Measurements from ENCODE around the gene TRPM5. TPM values are rescaled to one million over a fixed set of nuclear protein-coding genes. Genes with fewer than 3 reads are reported as not detected.

Gene TRPM5
- total RNA-seq, 3 donors from 2014 or later = not detected

GRCh38 chr11:2428322-2428795 is 16.0 kb downstream of the TRPM5 start:
- H3K36me3 Mint-ChIP-seq (ENCODE audit: insufficient read depth) = no peaks in the 10 kb centered on the region
- no peak overlapping the region for H3K4me3 Mint-ChIP-seq
- DNase-seq (peak; percentile 88), ATAC-seq (peak; percentile 90 to 92)
- no peaks in the 10 kb centered on the region for H3K27me3 Mint-ChIP-seq (ENCODE audit: low read depth)
- no peaks in the 10 kb centered on the region for H3K9me3 Mint-ChIP-seq
- H3K4me1 Mint-ChIP-seq (ENCODE audit: low read depth) = no peaks in the 10 kb centered on the region

DNA sequence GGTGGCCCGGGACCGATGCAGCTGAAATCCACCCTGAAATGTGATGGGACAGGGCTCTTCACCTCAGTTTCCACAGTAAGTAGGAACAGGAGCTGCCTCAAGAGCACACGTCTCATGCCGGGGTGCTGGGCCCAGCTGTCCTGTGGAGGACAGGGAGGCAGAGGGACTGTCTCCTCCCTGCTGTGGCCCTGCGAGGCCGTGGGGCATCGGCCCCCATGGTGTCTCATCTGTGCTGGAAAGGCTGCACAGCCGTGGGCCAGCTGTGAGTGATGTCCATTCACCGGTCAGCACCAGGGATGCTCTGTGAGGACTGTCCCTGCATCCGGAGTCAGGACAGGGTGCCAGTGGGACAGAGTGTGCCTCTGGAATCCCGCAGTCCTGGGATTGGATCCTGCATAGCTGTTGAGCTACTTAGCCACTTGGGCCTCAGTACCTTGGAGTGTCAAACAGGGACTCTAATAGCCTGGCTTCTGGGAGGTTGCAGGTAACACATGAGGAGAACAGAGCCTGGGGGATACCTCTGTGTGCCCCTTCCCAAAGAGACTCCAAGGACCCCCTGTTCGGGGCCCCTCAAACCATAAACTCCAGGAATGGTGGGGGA is 16.5 kb downstream of the TRPM5 start:
- H3K4me3 Mint-ChIP-seq = no peak overlapping the region
- DNase-seq (no peak), ATAC-seq (no peak)
- no peaks in the 10 kb centered on the region for H3K36me3 Mint-ChIP-seq (ENCODE audit: insufficient read depth)
- H3K9me3 Mint-ChIP-seq = no peaks in the 10 kb centered on the region
- no peaks in the 10 kb centered on the region for H3K27me3 Mint-ChIP-seq (ENCODE audit: low read depth)
- no peaks in the 10 kb centered on the region for H3K4me1 Mint-ChIP-seq (ENCODE audit: low read depth)

- H3K27me3 Mint-ChIP-seq (ENCODE audit: low read depth) = no peaks in the 10 kb centered on the region
- no peaks in the 10 kb centered on the region for H3K36me3 Mint-ChIP-seq (ENCODE audit: insufficient read depth)
- no peaks in the 10 kb centered on the region for H3K9me3 Mint-ChIP-seq
- no peak for ATAC-seq
- no peak overlapping the region for H3K4me3 Mint-ChIP-seq
- no peaks in the 10 kb centered on the region for H3K4me1 Mint-ChIP-seq (ENCODE audit: low read depth)
- no peak for DNase-seq
These were observed 17.3 kb downstream of the TRPM5 start for GRCh38 chr11:2426826-2427521.

- ATAC-seq = no peak
- no peaks in the 10 kb centered on the region for H3K4me1 Mint-ChIP-seq (ENCODE audit: low read depth)
- no peaks in the 10 kb centered on the region for H3K27me3 Mint-ChIP-seq (ENCODE audit: low read depth)
- no peak overlapping the region for H3K4me3 Mint-ChIP-seq
- no peaks in the 10 kb centered on the region for H3K36me3 Mint-ChIP-seq (ENCODE audit: insufficient read depth)
- DNase-seq = no peak
- H3K9me3 Mint-ChIP-seq = no peaks in the 10 kb centered on the region
These were observed 18.1 kb downstream of the TRPM5 start for GRCh38 chr11:2426221-2426620.

GRCh38 chr11:2425506-2425905 is 18.8 kb downstream of the TRPM5 start:
- Mint-ChIP-seq H3K9me3 (no peaks in the 10 kb centered on the region), H3K27me3 (ENCODE audit: low read depth) (no peaks in the 10 kb centered on the region), H3K4me3 (no peak overlapping the region), H3K36me3 (ENCODE audit: insufficient read depth) (no peaks in the 10 kb centered on the region), H3K4me1 (ENCODE audit: low read depth) (no peaks in the 10 kb centered on the region)
- ATAC-seq (no peak), DNase-seq (no peak)

DNA sequence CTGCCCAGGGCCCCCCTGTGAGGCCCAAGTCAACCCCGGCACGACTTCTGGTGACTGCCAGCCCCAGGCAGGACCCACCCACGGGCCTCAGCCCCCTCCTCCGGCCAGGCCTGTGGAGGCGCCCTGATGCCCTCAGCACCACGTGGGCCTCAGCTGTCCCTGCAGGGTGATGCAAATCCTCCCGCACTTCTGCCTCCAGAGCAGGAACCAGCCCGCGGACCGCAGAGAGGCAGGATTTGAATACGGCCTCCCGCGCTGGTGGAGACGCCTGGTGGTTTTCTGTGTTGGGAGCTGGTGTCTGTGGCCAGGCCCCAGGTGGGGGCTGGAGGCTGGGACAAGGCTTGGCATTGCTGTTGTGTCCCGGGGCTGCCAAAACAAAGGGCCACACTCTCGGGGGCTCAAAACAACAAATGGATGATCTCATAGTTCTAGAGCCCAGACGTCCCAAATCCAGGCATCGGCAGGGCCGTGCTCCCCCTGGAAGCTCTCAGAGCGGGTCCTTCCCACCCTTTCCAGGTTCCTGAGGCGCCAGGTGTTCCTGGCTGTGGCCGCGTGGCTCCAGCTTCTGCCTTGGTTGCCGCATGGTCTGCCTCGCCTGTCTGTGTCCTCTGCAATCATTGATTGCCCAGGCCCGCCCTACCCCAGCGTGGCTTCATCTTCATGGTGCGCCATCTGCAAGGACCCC is 19.4 kb downstream of the TRPM5 start:
- DNase-seq = no peak
- no peak for ATAC-seq
- Mint-ChIP-seq H3K27me3 (ENCODE audit: low read depth) (no peaks in the 10 kb centered on the region), H3K4me3 (no peak overlapping the region), H3K4me1 (ENCODE audit: low read depth) (no peaks in the 10 kb centered on the region), H3K36me3 (ENCODE audit: insufficient read depth) (no peaks in the 10 kb centered on the region), H3K9me3 (no peaks in the 10 kb centered on the region)

DNA sequence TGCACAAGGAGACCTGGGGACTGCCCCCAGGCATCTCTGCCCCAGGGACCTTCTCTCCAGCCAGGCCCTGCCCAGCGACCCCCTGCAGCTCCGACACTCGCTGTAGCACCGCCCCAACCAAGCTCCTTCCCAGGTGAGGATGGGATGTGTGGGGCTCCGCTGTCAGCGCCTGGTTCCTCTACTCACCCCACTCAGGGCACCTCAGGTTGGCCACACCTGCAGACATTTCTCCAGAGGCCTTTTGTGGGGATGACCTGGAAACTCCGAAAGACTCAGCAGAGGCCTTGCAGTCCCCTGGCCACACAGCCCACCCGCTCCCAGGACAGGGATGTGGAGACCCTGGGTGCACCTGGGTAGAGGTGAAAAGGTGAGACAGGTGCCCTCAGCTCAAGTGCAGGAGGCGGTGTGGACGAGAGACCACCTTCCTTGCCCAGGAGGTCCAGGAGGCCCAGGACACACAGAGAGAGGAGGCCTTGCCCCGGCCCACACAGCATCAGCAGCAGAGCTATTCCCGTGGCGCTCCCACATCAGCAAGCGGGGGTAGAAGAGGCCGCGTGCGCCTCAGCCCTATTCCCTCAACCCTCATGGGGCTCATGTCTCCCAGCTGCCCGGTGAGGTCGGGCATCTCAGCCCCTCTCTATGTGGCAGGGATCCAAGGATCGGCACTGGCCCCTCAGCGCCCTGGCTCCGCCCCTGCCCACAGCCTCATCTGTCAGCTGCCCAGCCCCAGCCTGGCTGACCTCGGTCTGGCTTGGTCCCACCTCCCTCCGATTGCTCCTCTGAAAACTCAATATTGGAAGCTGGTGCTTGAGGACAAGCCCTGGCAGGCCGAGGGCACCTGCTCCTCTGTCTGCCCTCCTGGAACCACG is 20.9 kb downstream of the TRPM5 start:
- no peaks in the 10 kb centered on the region for H3K9me3 Mint-ChIP-seq
- H3K27me3 Mint-ChIP-seq (ENCODE audit: low read depth) = no peaks in the 10 kb centered on the region
- ATAC-seq (no peak), DNase-seq (no peak)
- H3K36me3 Mint-ChIP-seq (ENCODE audit: insufficient read depth) = no peaks in the 10 kb centered on the region
- no peak overlapping the region for H3K4me3 Mint-ChIP-seq
- peaks cover 2% of the 10 kb centered on the region for H3K4me1 Mint-ChIP-seq (ENCODE audit: low read depth)

GRCh38 chr11:2422461-2423156 is 21.7 kb downstream of the TRPM5 start:
- H3K4me1 Mint-ChIP-seq (ENCODE audit: low read depth) = peaks cover 2% of the 10 kb centered on the region
- ATAC-seq (no peak), DNase-seq (no peak)

DNA sequence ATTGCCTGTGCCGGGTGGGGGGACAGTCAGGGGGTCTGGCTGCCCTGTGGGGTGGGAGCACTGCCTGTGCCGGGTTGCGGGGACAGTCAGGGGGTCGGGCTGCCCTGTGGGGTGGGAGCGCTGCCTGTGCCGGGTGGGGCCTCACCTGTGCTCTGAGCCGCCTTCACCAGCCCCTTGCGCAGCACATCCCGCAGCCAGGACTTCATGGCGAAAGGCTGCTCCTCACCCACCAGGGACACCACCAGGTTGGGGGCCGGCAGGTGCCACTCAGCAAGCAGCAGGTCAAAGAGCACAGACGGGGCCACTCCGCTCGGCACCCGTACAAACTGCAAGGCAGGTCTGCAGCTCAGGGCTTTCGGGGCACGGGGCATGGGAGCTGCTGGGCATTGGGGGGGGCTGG is 22.3 kb downstream of the TRPM5 start:
- H3K4me1 Mint-ChIP-seq (ENCODE audit: low read depth) = peaks cover 2% of the 10 kb centered on the region
- H3K27me3 Mint-ChIP-seq (ENCODE audit: low read depth) = no peaks in the 10 kb centered on the region
- no peaks in the 10 kb centered on the region for H3K36me3 Mint-ChIP-seq (ENCODE audit: insufficient read depth)
- ATAC-seq (no peak), DNase-seq (no peak)
- no peak overlapping the region for H3K4me3 Mint-ChIP-seq
- H3K9me3 Mint-ChIP-seq = no peaks in the 10 kb centered on the region

More at GRCh38 chr11:2422461-2423156, 21.7 kb downstream of the TRPM5 start:
- no peaks in the 10 kb centered on the region for H3K27me3 Mint-ChIP-seq (ENCODE audit: low read depth)
- no peak overlapping the region for H3K4me3 Mint-ChIP-seq
- no peaks in the 10 kb centered on the region for H3K9me3 Mint-ChIP-seq
- H3K36me3 Mint-ChIP-seq (ENCODE audit: insufficient read depth) = no peaks in the 10 kb centered on the region

DNA sequence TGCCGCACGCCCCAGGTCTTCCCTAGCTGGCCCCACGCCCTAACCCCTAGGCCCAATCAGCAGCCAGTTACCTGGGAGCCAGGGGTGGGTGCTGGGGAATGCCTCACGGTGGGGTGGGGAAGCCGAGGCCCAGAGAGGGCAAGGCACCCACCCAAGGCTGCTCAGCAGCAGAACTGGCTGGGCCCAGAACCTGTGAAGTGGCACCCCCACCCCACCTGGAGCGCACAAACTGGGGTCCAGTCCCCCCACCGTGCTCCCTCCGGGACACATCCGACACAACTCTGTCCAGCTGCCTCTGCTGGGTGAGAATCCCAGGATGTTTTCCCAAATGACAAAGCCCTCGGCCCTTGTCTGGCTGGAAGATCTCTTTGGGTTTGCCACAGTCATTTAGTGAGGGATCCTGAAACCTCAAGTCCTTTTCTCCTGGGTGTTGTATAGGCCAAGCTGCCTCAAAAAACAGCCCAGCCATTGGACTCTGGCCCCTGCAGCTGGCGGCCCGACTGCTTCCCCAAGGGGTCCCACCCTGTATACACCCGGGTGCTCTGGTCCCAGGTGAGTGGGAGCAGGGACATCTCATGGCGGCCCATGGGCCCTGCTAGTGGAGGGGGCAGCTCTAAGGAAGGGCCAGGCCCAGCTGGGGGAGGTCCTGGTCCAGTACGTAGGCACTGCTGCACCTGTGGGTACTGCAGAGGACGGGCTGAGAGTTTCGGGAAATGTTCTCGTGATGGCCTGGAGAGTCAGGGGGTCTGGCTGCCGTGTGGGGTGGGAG is 22.9 kb downstream of the TRPM5 start:
- Mint-ChIP-seq H3K4me3 (no peak overlapping the region), H3K4me1 (ENCODE audit: low read depth) (peaks cover 2% of the 10 kb centered on the region), H3K36me3 (ENCODE audit: insufficient read depth) (no peaks in the 10 kb centered on the region), H3K9me3 (no peaks in the 10 kb centered on the region), H3K27me3 (ENCODE audit: low read depth) (no peaks in the 10 kb centered on the region)
- ATAC-seq (no peak), DNase-seq (no peak)

DNA sequence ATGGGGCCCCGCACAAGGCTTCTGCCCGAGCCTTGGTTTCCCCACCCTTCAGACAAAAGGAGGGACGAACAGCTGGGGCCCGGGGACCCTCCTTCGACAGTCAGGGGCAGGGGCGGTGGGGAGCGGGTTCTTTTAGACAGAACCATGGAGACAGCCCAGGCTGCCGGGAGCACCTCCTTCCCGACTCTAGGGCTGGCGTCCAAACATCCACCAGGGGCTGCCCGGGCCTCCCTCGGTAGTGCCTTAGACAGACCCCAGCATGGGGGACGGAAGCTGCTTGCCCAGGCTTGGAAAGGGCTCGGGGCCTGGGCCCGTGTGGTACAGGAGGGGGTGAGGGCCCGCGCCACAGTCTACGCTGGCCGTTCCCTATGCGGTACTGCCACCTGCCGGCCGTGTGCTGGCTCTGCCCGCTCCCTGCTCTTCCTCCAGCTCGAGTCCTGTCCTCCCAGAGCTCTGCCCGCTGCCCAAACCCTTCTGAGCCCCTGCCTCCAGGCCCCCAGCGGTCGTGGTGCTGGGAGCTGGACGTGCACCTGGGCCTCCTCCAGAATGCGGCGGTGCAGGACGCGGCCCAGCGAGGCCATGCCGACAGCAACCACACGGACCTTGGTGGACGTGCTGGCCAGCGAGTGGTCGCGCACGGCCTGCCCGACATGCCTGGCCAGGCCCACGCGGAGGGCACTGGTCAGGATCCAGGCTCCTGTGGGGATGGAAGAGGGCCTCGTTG is 23.6 kb downstream of the TRPM5 start:
- DNase-seq (peak; percentile 70), ATAC-seq (peak; percentile 98 to 99)
- Mint-ChIP-seq H3K4me3 (no peak overlapping the region), H3K4me1 (ENCODE audit: low read depth) (peaks cover 2% of the 10 kb centered on the region), H3K27me3 (ENCODE audit: low read depth) (no peaks in the 10 kb centered on the region), H3K9me3 (no peaks in the 10 kb centered on the region), H3K36me3 (ENCODE audit: insufficient read depth) (no peaks in the 10 kb centered on the region)

- H3K4me1 Mint-ChIP-seq (ENCODE audit: low read depth) = peaks cover 2% of the 10 kb centered on the region
- ATAC-seq (peak in 1 of 2 donors; percentile 9), DNase-seq (peak; percentile 49)
- no peaks in the 10 kb centered on the region for H3K27me3 Mint-ChIP-seq (ENCODE audit: low read depth)
- H3K36me3 Mint-ChIP-seq (ENCODE audit: insufficient read depth) = no peaks in the 10 kb centered on the region
- H3K4me3 Mint-ChIP-seq = no peak overlapping the region
- H3K9me3 Mint-ChIP-seq = no peaks in the 10 kb centered on the region
These were observed 24.4 kb downstream of the TRPM5 start for GRCh38 chr11:2419638-2420501.
